GM12892 (cell line): ENCODE data around the gene MYCL.
A peak's percentile ranks its signal among the peaks of the same experiment; 100 is the strongest.

Experiments
- DNase-seq: peaks from one replicate; pipeline ENCODE4 v3.0.0; 2011; ENCODE audit not compliant: insufficient read length
- FAIRE-seq: peaks from 2 replicates; lab custom pipeline; 2011; peaks lifted over from hg19 to GRCh38; lab: Jason Lieb, UNC
- POLR2A ChIP-seq: IDR thresholded peaks from 2 replicates; pipeline ENCODE4 v1.6.1; 2011; ENCODE audit warnings: low read depth, low read length, control low read depth
- POLR2AphosphoS5 ChIP-seq: IDR thresholded peaks from 2 replicates; pipeline ENCODE4 v1.6.1; 2011; ENCODE audit warnings: low read depth, low read length, control low read depth
- TAF1 ChIP-seq: IDR thresholded peaks from 2 replicates; pipeline ENCODE4 v1.6.1; 2011; ENCODE audit warnings: low read depth, mild to moderate bottlenecking, control low read depth, low read length, borderline replicate concordance

MYCL gene

DNA sequence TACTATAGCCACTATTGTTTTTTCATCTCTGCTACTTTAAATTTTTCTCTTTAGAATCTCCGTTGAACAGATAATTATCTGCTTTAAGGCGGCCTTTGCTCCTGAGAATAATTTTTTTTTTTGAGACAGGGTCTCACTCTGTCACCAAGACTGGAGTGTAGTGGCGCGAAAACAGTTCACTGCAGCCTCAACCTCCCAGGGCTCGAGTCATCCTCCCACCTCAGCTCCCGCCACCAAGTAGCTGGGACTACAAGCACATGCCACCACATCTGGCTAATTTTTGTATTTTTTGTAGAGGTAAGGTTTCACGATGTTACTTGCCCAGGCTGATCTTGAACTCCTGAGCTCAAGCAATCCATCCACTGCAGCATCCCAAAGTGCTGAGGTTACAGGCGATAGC lies 47.0 kb downstream of the MYCL start:
- FAIRE-seq (no peak), DNase-seq (no peak)
- TF ChIP-seq TAF1 (no peak), POLR2A (no peak), POLR2AphosphoS5 (no peak)

- FAIRE-seq (no peak), DNase-seq (no peak)
- no peak for TF ChIP-seq POLR2AphosphoS5
- TF ChIP-seq POLR2A = no peak
- no peak for TF ChIP-seq TAF1
Observed at GRCh38 chr1:39854314-39854713, 47.4 kb downstream of the MYCL start.

DNA sequence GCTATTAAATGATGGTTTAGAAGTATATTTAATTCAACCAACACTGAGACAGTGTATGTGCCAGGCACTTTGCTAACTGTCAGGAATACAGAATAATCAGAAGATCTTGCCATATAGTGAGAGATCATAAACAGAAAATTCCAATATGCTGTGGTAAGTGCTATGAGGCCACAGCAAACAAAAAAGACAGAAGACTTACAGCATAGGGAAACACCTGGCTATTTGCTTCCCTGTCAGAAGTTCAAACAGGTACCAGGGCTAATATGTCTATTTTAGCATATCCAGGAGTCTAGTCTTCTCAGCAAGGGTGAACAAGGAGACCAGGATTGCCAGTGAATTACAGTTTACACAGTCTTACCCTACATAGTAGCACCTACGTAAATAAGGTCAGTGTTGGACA lies 48.8 kb downstream of the MYCL start:
- TF ChIP-seq POLR2A (no peak), POLR2AphosphoS5 (no peak), TAF1 (no peak)
- no peak for DNase-seq
- no peak for FAIRE-seq

DNA sequence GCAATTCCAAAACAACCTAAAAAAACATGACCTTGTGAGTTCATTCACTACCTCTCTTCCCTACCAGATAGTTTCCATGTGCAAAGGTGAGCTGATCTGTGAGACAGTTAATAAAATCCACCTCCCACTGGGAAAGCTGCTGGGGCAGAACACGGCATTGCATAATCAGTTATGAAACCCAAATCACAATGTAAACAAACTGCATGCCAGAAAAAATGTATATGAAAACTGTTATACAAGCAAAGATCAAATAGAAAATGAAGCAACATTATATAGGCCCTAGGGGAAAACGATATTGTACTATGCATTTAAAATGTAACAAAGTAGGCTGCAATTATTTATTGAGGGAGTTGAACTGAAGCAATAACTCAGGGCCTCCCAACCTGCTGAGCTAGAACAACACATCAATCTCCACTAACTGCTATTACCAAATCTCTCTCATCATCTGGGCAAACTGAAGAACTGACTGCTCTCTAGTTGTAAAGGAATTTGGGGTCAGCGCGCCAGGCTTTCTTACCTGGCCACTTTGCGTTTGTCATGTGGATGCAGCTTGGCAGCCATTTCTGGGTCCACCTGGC lies 49.4 kb downstream of the MYCL start:
- DNase-seq (no peak), FAIRE-seq (no peak)
- no peak for TF ChIP-seq TAF1

GRCh38 chr1:39850606-39851216 lies 51.0 kb downstream of the MYCL start:
- DNase-seq = no peak
- TF ChIP-seq POLR2A (no peak), POLR2AphosphoS5 (no peak), TAF1 (no peak)
- no peak for FAIRE-seq

DNA sequence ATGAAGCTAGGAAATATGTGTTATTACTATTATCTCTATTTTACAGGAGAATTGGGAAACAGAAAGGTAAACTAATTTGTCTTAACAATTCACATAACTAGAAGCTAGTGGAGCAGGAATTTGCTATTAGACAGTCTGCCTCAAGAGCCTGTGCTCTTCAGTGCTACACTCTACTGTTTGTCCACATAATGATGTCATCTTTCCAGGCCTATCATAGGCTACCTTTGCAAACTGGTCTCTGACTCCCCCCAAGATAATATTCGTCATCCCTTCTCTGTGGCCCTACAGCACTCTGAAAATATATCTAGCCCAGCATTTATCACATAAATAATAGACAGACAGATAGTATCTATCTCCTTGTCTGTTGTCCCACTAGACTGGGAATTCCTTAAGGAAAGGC lies 52.5 kb downstream of the MYCL start:
- DNase-seq (no peak), FAIRE-seq (no peak)
- TF ChIP-seq POLR2A (no peak), TAF1 (no peak), POLR2AphosphoS5 (no peak)

GRCh38 chr1:39847940-39848339 lies 53.8 kb downstream of the MYCL start:
- no peak for TF ChIP-seq POLR2AphosphoS5
- FAIRE-seq (no peak), DNase-seq (no peak)

DNA sequence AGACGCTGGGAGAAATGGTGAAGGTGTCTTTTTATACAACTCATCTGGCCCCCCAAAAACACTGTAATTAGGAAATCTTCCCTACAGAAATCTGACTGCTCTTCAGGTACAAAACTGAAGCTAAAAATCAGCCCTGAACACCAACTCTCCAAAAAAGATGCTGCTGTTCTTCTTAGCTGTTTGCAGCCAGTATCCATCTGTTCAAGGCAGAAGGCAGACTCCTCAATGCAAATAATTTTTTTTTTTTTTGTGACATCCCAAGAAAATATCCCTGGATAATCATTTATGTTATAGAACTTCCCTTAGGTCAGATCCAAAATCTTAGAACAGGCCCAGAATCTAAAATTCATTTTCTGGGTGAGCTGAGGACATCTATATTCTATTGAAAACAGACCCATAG lies 54.9 kb downstream of the MYCL start:
- no peak for TF ChIP-seq TAF1
- no peak for TF ChIP-seq POLR2AphosphoS5
- TF ChIP-seq POLR2A = no peak
- no peak for DNase-seq
- no peak for FAIRE-seq

- FAIRE-seq (peak; percentile 94), DNase-seq (no peak)
- TF ChIP-seq POLR2A (0 out of 2 replicates have a peak, but pooled peaks have one; percentile 23), TAF1 (no peak), POLR2AphosphoS5 (peak; percentile 50; the same call in 1 of the 2 replicates)
Observed at GRCh38 chr1:39845569-39846566, 55.8 kb downstream of the MYCL start.
